WI38 (cell line): ENCODE measurements around the gene HDGFL2.

ENCODE experiments used
- H3K4me3 ChIP-seq: 2 replicates; pipeline ENCODE4 v1.5.1; 2011; ENCODE audit warnings: low read depth, mild to moderate bottlenecking, control low read depth, low read length
- CTCF ChIP-seq: IDR thresholded peaks from 2 replicates; pipeline ENCODE4 v1.5.1; 2012; ENCODE audit warnings: low read depth, mild to moderate bottlenecking, control low read depth, low read length

The HDGFL2 gene

GRCh38 chr19:4550479-4551050, 78.5 kb downstream of the HDGFL2 start:
- H3K4me3 ChIP-seq, result no peak overlapping the region
- no peak for TF ChIP-seq CTCF
